Activated T-cell treated with anti-CD3 and anti-CD28 coated beads, Interleukin-2, amount 50 U/mL, for 72 hours (primary cell): ENCODE results near the gene HOXC11. TPM values are rescaled to one million over a fixed set of nuclear protein-coding genes. Genes with fewer than 3 reads are reported as not detected.

Source experiments
- ATAC-seq, 2 donors: fragments of 150-1000 bp; cut with Tn5 transposase; replicated peaks in 1 of 2; 2 replicates each; pipeline ENCODE4 v1.10.0; 2021; ENCODE audit warnings: moderate library complexity in 2 of 2, mild to moderate bottlenecking in 1 of 2
- DNase-seq, 2 donors: peaks; one replicate each; pipeline ENCODE4 v3.0.0; 2021 to 2022; ENCODE audit warnings: mixed read lengths in 1 of 2
- H3K27ac Mint-ChIP-seq: one replicate; pipeline ENCODE4 v1.8.0; 2022; ENCODE audit warnings: mild to moderate bottlenecking, moderate library complexity, mixed read lengths
- H3K27me3 Mint-ChIP-seq: one replicate; pipeline ENCODE4 v1.8.0; 2022; ENCODE audit warnings: low read depth, mixed read lengths
- H3K36me3 Mint-ChIP-seq, 2 donors: one replicate each; pipeline ENCODE4 v1.8.0; 2022; ENCODE audit warnings: mixed read lengths in 2 of 2, mild to moderate bottlenecking in 1 of 2; ENCODE audit not compliant: insufficient read depth in 2 of 2
- H3K4me1 Mint-ChIP-seq: one replicate; pipeline ENCODE4 v1.8.0; 2022; ENCODE audit warnings: low read depth, mixed read lengths
- H3K4me3 Mint-ChIP-seq, 2 donors: one replicate each; pipeline ENCODE4 v1.8.0; 2022; ENCODE audit warnings: mild to moderate bottlenecking in 2 of 2, mixed read lengths in 2 of 2, moderate library complexity in 2 of 2
- H3K9me3 Mint-ChIP-seq, 2 donors: one replicate each; pipeline ENCODE4 v1.8.0; 2022; ENCODE audit warnings: mixed read lengths in 2 of 2
- total RNA-seq, 2 donors: library from RNA; stranded (reverse); gene quantifications; one replicate each; pipeline ENCODE4 v1.2.3, GENCODE V29; 2022

The HOXC11 gene
- total RNA-seq, 2 donors from 2014 or later = not detected

DNA sequence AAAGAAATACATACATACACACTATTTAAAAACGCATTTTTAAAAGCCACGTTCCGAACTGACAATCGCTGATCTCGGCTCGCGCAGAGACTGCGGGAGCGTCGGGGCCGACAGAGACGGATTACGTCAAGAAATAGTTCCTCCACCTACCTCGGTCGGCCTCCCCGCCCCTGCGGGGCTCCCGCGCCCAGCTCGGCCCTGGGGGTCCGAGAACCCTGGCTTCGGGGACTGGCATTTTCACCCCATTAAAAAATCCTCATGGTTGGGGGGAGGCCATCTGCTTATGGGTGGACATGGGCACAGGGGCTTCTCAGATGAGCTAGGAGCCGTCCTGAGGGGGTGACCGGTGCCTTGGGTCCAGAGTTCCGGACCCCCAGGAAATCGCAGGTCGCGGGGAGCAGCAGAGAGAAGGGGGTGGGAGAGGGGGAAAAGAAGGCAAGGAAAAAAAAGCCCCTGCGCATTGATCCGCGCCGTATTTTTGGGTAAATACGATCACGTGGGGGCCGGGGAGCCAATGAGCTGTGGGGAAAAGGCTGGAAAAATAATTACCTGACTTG, 26.7 kb downstream of the HOXC11 start:
- Mint-ChIP-seq H3K9me3 (no peaks in the 10 kb centered on the region), H3K36me3 (peaks cover 0 to 3% of the 10 kb centered on the region in 2 donors), H3K27ac (no peak overlapping the region), H3K4me1 (peaks cover 39% of the 10 kb centered on the region), H3K4me3 (peak overlapping the region; percentile 71 to 76), H3K27me3 (peaks cover 93% of the 10 kb centered on the region)
- ATAC-seq = no peak
- peak; percentile 36 to 50 for DNase-seq

DNA sequence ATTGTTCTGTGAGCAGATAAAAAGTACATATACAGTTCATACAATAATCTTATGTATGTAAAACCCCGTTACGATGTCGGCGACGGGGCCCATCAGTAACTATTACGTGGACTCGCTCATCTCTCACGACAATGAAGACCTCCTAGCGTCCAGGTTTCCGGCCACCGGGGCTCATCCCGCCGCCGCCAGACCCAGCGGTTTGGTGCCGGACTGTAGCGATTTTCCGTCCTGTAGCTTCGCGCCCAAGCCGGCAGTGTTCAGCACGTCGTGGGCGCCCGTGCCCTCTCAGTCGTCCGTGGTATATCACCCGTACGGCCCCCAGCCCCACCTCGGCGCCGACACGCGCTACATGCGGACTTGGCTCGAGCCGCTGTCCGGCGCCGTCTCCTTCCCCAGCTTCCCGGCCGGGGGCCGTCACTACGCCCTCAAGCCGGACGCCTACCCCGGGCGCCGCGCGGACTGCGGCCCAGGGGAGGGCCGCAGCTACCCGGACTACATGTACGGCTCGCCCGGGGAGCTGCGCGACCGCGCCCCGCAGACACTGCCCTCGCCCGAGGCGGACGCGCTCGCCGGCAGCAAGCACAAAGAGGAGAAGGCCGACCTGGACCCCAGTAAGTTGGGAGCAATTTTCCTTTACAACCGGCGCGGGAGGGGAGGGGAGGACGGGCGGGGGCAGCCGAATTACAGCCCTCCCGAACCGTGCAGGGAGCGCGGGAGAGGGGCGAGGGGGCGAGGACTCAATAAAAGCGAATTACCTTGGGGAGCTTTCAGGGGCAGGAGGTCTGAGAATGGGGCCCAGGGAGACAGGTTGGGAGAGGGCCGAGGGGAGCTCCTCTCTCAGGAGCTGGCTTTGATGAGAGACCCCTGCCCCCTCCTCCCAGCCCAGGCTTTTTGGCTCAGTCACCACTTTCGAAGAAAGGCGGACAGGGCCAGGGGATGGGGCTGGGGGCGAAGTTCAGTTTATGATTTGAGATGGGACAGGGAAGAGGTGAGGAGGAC, 27.5 kb downstream of the HOXC11 start, which contains the start of gene HOXC9:
HOXC9 (plus strand) TSS at position 46 of the 999 bp plus-strand sequence; CDS start at position 74, 28 bp downstream.
- peaks cover 36% of the 10 kb centered on the region for H3K4me1 Mint-ChIP-seq
- H3K27me3 Mint-ChIP-seq = peaks cover 93% of the 10 kb centered on the region
- H3K36me3 Mint-ChIP-seq = peaks cover 0 to 2% of the 10 kb centered on the region in 2 donors
- peak within 1 kb of the TSS; percentile 71 to 76 for H3K4me3 Mint-ChIP-seq
- H3K9me3 Mint-ChIP-seq = no peaks in the 10 kb centered on the region
- ATAC-seq (no peak), DNase-seq (no peak)
- no peak within 1 kb of the TSS for H3K27ac Mint-ChIP-seq

DNA sequence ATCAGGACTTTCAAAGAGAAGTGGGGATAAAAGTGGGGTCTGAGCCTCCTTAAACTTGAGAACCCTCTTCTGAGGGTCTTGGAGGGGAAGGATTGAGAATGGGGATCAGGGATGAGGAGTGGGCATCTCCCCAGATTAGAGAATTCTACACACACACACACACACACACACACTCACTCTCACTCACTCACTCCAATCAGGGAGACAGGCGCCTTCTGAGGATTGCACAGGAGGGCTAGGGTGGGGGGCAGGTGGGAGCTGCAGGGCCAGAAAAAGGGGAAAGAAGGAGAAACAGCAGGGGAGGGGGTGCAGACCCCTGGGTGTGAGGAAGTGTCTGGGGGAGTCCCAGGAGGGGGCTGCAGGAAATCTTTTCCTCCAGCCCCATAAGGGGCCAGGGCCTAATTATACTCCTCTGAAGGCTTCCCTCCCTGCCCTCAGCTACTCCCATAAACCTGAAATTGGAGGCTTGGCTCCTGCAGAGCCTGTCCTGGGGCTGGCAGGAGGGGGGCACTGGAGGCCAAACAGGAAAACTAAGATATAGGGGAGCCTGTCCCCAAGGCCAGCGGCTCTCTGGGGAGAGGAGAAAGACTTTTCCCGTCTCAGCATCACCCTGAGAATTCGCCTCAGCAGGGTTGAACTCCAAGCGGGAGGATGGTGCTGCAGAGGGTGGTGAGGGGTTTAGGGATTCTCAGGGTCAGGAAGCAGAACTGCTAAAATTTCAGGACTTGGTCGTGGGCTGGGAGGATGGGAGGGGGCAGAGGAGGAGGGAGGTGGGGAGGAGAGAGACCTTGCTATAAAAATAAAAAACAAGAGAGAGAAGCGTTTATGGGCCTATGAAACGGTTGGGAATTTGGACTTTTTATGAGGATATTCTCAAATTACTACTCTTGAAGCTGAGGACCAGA, 28.6 kb downstream of the HOXC11 start:
- no peak for ATAC-seq
- Mint-ChIP-seq H3K4me1 (peaks cover 33% of the 10 kb centered on the region), H3K27ac (no peak overlapping the region), H3K27me3 (peaks cover 93% of the 10 kb centered on the region), H3K4me3 (no peak overlapping the region), H3K9me3 (no peaks in the 10 kb centered on the region), H3K36me3 (no peaks in the 10 kb centered on the region)
- DNase-seq = no peak

DNA sequence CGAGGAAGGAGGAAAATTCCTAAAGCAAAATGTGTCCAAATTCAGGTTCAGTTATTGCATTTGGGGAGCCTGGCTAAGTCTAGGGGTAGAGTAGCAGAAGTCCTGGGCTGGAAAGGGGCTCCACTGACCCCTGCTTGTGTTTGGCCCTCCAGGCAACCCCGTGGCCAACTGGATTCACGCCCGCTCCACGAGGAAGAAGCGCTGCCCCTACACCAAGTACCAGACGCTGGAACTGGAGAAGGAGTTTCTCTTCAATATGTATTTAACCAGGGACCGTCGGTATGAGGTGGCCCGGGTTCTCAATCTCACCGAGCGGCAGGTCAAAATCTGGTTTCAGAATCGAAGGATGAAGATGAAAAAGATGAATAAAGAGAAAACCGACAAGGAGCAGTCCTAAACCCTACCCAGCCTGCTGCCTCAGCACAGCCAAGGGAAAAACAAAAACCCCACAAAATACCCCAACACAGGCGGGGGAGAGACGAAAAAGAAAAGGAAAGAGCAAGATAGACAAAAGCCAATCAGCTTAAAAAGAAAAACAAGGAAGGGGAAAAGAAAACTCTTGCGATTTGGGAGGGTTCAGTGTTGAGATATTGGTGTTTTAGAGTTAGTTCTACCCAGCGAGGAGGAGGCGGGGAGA, 29.5 kb downstream of the HOXC11 start:
- H3K4me1 Mint-ChIP-seq = peaks cover 27% of the 10 kb centered on the region
- no peak overlapping the region for H3K27ac Mint-ChIP-seq
- H3K27me3 Mint-ChIP-seq = peaks cover 93% of the 10 kb centered on the region
- H3K4me3 Mint-ChIP-seq = peak overlapping the region; percentile 20 to 52
- no peak for DNase-seq
- no peaks in the 10 kb centered on the region for H3K36me3 Mint-ChIP-seq
- no peaks in the 10 kb centered on the region for H3K9me3 Mint-ChIP-seq
- ATAC-seq = no peak

DNA sequence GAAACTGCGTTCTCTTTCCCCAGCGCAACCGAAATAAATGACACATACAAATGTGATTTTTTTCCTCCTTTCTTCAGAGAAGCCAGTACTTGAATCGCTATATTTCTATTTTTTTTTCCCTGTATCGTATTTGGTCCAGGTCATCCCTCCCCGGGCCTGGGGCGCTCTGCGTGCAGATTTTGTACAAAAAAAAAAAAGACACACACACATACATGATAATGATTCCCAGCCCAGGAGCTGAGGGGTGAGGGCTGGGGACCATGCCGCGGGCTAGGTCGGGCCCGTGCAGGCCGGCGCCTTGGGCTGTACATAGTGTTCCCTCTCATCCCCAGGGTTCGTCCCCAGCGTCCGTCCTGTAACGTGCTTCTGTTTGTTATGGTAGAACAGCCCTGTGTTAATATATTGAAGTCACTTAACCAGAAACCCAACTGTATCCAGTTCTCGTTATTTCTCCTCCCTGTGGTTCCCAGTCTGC, 30.0 kb downstream of the HOXC11 start:
- ATAC-seq (no peak), DNase-seq (no peak)
- Mint-ChIP-seq H3K9me3 (no peaks in the 10 kb centered on the region), H3K27ac (no peak overlapping the region), H3K27me3 (peaks cover 93% of the 10 kb centered on the region), H3K4me1 (peaks cover 21% of the 10 kb centered on the region), H3K36me3 (no peaks in the 10 kb centered on the region), H3K4me3 (no peak overlapping the region)

DNA sequence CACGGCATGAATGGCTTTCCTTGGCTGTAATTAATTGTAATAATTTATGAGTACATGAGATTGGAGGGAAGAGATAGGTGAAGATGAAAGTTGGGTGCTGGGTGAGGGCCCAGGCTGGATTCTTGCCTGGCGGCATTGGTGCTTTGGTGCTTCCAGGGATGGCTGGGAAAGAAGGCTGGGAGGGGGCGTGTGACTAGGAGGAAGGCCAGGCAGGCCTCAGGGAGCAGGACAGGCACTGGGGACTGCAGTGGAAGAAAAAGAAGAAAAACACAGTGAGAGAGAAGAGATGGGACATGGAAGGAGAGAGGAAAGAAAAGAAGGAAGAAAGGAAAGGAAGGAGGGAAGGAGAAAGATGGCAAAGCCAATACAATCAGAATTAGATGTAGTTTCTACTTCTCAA, 30.7 kb downstream of the HOXC11 start:
- Mint-ChIP-seq H3K27ac (no peak overlapping the region), H3K36me3 (no peaks in the 10 kb centered on the region), H3K27me3 (peaks cover 89% of the 10 kb centered on the region), H3K4me3 (no peak overlapping the region), H3K9me3 (no peaks in the 10 kb centered on the region), H3K4me1 (peaks cover 18% of the 10 kb centered on the region)
- ATAC-seq = no peak
- DNase-seq = no peak

DNA sequence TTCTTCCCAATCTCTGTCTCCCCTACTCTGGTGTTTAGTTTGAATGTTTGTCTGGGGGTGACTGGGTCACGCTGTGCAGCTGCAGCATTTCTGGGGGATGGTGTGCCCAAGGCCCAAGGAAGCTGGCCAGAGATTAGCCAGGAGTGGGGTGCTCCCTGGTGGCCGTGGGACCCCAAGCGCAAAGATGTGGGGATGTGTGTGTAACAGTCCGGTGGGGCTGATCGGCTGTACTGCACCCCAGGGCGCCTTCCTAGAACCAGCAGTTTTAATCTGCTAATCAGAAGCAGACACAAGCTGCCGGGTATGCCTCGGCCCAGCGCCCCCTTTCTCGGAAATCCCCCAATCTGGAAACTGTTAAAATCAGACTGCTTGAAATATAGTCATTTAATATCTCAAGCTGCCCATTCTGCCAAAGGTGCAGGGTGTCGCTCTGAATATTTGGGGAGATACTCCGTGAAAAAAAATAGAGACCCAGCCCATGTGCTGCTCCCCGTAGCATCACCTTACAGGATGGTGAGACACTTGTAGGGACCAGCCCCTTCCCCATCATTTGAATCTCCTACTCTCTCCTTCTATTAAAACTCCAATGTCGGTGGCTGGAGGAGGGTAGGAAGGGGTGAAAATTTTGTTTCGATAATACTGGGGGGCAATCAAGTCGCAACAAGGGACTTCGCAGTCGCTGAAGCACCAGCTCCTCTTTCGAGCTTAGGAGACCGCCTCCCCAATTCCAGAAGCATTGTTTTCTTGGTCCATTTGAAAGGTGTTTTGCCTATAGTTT, 31.3 kb downstream of the HOXC11 start:
- Mint-ChIP-seq H3K4me3 (no peak overlapping the region), H3K36me3 (no peaks in the 10 kb centered on the region), H3K27ac (no peak overlapping the region), H3K9me3 (no peaks in the 10 kb centered on the region), H3K27me3 (peaks cover 87% of the 10 kb centered on the region), H3K4me1 (peaks cover 20% of the 10 kb centered on the region)
- ATAC-seq (no peak), DNase-seq (no peak)

DNA sequence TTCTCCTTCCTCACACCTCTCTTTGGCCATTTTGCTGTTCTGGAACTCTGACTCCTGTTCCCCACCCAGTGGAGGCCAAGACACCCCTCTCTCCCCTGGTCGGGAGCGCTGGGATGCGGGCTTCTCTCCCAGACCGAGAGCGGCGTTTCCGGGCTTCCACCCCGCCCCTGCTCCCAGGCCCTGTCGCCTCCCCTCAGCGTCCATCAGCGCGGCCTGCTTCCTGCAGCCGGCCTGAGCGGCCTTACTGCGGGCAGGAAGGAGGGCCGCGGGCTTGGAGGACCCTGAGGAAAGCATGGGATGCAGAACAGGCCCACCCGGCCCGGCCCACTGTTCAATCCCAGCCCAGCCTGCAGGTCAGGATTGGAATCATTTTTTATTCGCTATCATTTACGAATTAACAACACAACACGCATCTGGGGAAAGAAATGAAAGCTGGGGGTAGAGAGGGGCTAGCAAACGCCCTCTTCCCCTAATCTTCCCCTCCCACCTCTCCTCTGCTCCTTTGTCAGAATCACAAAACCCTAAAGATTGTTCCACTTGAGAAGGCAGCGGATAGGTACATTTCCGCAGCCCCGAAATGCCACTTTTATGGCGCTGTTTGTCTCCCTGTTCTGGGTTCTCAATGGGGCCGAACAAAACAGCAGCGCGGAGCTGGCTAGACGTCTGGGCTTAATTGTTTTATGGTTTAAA, 32.1 kb downstream of the HOXC11 start:
- ATAC-seq = no peak
- Mint-ChIP-seq H3K27ac (no peak overlapping the region), H3K9me3 (no peaks in the 10 kb centered on the region), H3K4me3 (peak overlapping the region; percentile 5 to 96), H3K4me1 (peaks cover 27% of the 10 kb centered on the region), H3K36me3 (no peaks in the 10 kb centered on the region), H3K27me3 (peaks cover 89% of the 10 kb centered on the region)
- no peak for DNase-seq

DNA sequence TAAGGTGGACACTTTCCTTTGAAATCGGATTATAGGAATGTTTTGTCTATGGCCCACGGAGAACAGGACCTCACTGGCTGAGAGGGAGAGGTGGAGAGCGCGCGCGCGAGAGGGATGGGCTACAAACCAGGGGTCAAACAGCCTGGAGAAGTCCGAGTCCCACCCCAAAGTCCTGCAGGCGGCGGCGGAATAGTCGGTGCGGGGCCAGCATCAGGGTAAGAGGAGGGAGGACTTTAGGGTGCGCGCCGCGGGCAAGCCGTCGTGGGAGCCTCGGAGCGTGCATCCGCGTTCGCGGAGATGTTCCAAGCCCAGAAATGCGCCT, 32.6 kb downstream of the HOXC11 start:
- ATAC-seq (peak in 1 of 2 donors; percentile 5), DNase-seq (no peak)
- no peak overlapping the region for H3K27ac Mint-ChIP-seq
- no peaks in the 10 kb centered on the region for H3K9me3 Mint-ChIP-seq
- H3K4me3 Mint-ChIP-seq = peak overlapping the region; percentile 93 to 96
- H3K4me1 Mint-ChIP-seq = peaks cover 30% of the 10 kb centered on the region
- no peaks in the 10 kb centered on the region for H3K36me3 Mint-ChIP-seq
- H3K27me3 Mint-ChIP-seq = peaks cover 94% of the 10 kb centered on the region

DNA sequence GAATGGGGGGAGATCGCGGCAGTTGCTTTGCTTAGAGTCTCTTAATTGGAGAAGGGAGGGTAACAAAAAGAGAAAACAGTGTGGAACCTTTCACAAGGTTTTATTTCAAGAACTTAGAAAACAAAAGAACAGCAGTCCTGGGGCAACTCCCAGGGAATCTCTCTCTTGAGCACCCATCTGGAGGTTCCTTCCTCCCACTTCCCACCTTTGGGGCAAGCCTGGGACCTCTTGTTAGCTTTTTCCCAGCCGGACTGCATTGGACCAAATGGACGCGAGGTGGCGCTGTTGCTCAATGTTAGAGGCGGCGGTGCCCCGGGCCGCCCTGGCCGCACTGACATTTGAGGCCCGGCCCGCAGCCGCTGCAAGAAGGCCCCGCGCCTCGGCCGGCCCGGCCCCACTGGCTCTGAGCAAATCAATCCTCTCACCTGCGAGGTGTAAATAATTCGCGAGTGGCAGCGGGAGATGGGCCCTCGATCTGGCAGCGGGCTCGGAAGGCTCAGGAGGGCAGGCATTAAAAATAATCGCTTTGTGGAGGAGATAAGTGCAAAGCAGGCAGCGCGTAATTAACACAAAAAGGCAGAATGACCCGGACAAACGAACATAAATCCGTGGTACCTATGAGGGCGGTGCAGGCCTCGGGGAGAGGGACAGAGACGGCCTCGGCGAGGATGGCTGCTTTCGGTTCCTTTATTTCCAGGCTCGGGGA, 33.1 kb downstream of the HOXC11 start:
- H3K27me3 Mint-ChIP-seq = peaks cover 93% of the 10 kb centered on the region

More for the DNA sequence above, 33.1 kb downstream of the HOXC11 start:
- no peaks in the 10 kb centered on the region for H3K9me3 Mint-ChIP-seq
- peaks cover 30% of the 10 kb centered on the region for H3K4me1 Mint-ChIP-seq
- peak; percentile 79 to 81 for ATAC-seq
- H3K36me3 Mint-ChIP-seq = no peaks in the 10 kb centered on the region
- peak overlapping the region; percentile 63 for H3K27ac Mint-ChIP-seq
- peak overlapping the region; percentile 93 to 96 for H3K4me3 Mint-ChIP-seq
- DNase-seq = peak; percentile 86 to 91
